Epithelial cell of prostate (primary cell): Measurements from ENCODE around the gene RALGPS1.
A peak's percentile ranks its signal among the peaks of the same experiment; 100 is the strongest.

Experiments used
- DNase-seq: peaks from one replicate; pipeline ENCODE4 v3.0.0-alpha.2; 2011; ENCODE audit warnings: low read depth, low spot score
- H3K27ac ChIP-seq: fragments of 450-650 bp; 2 replicates; pipeline ENCODE4 v1.5.1; 2017; ENCODE audit warnings: mild to moderate bottlenecking

The RALGPS1 gene

GRCh38 chr9:126914458-126915280, at the start of gene RALGPS1:
RALGPS1 (plus strand) TSS chr9:126914782; CDS start chr9:126962290, 47,508 bp downstream.
- peak within 1 kb of the TSS; percentile 28 for H3K27ac ChIP-seq
- DNase-seq = peak; percentile 73

- DNase-seq = no peak
- H3K27ac ChIP-seq = peak overlapping the region; percentile 17
Measured at GRCh38 chr9:126869368-126869767, 45.2 kb upstream of the RALGPS1 start.

GRCh38 chr9:126872516-126872915, 42.1 kb upstream of the RALGPS1 start:
- no peak overlapping the region for H3K27ac ChIP-seq
- no peak for DNase-seq

- no peak for DNase-seq
- H3K27ac ChIP-seq = no peak overlapping the region
Measured at GRCh38 chr9:126874546-126875314, 39.9 kb upstream of the RALGPS1 start.

GRCh38 chr9:126875756-126876510, 38.6 kb upstream of the RALGPS1 start:
- DNase-seq = no peak
- H3K27ac ChIP-seq = no peak overlapping the region

GRCh38 chr9:126876531-126876930, 38.1 kb upstream of the RALGPS1 start:
- no peak for DNase-seq

GRCh38 chr9:126877418-126877817, 37.2 kb upstream of the RALGPS1 start:
- no peak for DNase-seq

More at GRCh38 chr9:126876531-126876930, 38.1 kb upstream of the RALGPS1 start:
- H3K27ac ChIP-seq = no peak overlapping the region

GRCh38 chr9:126879288-126879687, 35.3 kb upstream of the RALGPS1 start:
- H3K27ac ChIP-seq = no peak overlapping the region
- no peak for DNase-seq

More at GRCh38 chr9:126877418-126877817, 37.2 kb upstream of the RALGPS1 start:
- H3K27ac ChIP-seq = no peak overlapping the region

GRCh38 chr9:126880226-126880946, 34.2 kb upstream of the RALGPS1 start:
- DNase-seq = no peak
- H3K27ac ChIP-seq = no peak overlapping the region

- no peak for DNase-seq
- no peak overlapping the region for H3K27ac ChIP-seq
Measured at GRCh38 chr9:126880947-126881332, 33.6 kb upstream of the RALGPS1 start.

- DNase-seq = no peak
- H3K27ac ChIP-seq = no peak overlapping the region
Measured at GRCh38 chr9:126882746-126883145, 31.8 kb upstream of the RALGPS1 start.

GRCh38 chr9:126883636-126884035, 30.9 kb upstream of the RALGPS1 start:
- no peak overlapping the region for H3K27ac ChIP-seq

GRCh38 chr9:126885131-126885641, 29.4 kb upstream of the RALGPS1 start:
- no peak overlapping the region for H3K27ac ChIP-seq
- DNase-seq = no peak

More at GRCh38 chr9:126883636-126884035, 30.9 kb upstream of the RALGPS1 start:
- no peak for DNase-seq

GRCh38 chr9:126886034-126886822, 28.4 kb upstream of the RALGPS1 start:
- no peak overlapping the region for H3K27ac ChIP-seq
- DNase-seq = no peak

- DNase-seq = no peak
Measured at GRCh38 chr9:126886897-126887296, 27.7 kb upstream of the RALGPS1 start.

GRCh38 chr9:126891676-126892075, 22.9 kb upstream of the RALGPS1 start:
- no peak overlapping the region for H3K27ac ChIP-seq
- no peak for DNase-seq

More at GRCh38 chr9:126886897-126887296, 27.7 kb upstream of the RALGPS1 start:
- no peak overlapping the region for H3K27ac ChIP-seq

- no peak for DNase-seq
- H3K27ac ChIP-seq = no peak overlapping the region
Measured at GRCh38 chr9:126893079-126893478, 21.5 kb upstream of the RALGPS1 start.

- no peak overlapping the region for H3K27ac ChIP-seq
- DNase-seq = no peak
Measured at GRCh38 chr9:126894052-126894603, 20.5 kb upstream of the RALGPS1 start.
